HCT116 (cell line): ENCODE results near the gene PSG2.
"Not testable (repeated sequence)": the region's sequence is repeated elsewhere in the genome, so short reads cannot be mapped to it uniquely, and the experiment has no call there.

Experiments
- TF ChIP-seq, protein P1 (sequence below), 3 experiments: fragments of 200-600 bp in 1 of 3; sonication (generic) in 1 of 3; IDR thresholded peaks in 2 of 3; conservative IDR thresholded peaks in 1 of 3; 2 replicates each; pipeline ENCODE4 v1.5.1; 2012 to 2017; ENCODE audit warnings: low read depth in 2 of 3, low read length in 2 of 3, antibody characterized with exemption in 1 of 3, borderline replicate concordance in 1 of 3, control low read depth in 1 of 3, mild to moderate bottlenecking in 1 of 3, mixed read lengths in 1 of 3, mixed run types in 1 of 3, moderate library complexity in 1 of 3; ENCODE audit not compliant: insufficient read depth in 1 of 3
- TF ChIP-seq, protein P2 (sequence below): IDR thresholded peaks from 2 replicates; pipeline ENCODE4 v1.6.1; 2012; ENCODE audit warnings: low read depth

DNA sequence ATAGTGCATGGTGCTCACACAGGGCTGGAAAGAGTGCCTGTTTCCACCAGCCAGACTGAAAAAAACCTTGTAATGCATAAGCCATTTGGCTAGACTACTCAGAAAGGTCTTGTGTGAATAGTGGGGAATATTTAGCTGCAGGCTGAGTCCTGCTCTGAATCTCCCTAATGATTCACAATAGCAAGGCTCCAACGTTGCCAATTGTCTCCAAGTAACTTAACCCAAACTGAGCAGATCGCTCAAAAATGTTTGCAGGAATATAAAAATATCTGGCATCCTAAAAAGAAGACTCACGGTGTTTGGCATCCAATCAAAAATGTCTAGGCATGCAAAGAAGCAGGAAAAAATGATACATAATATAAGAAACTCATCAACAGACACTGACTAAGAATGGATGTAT, 44.8 kb upstream of the PSG2 start:
- TF ChIP-seq, protein P1, sequence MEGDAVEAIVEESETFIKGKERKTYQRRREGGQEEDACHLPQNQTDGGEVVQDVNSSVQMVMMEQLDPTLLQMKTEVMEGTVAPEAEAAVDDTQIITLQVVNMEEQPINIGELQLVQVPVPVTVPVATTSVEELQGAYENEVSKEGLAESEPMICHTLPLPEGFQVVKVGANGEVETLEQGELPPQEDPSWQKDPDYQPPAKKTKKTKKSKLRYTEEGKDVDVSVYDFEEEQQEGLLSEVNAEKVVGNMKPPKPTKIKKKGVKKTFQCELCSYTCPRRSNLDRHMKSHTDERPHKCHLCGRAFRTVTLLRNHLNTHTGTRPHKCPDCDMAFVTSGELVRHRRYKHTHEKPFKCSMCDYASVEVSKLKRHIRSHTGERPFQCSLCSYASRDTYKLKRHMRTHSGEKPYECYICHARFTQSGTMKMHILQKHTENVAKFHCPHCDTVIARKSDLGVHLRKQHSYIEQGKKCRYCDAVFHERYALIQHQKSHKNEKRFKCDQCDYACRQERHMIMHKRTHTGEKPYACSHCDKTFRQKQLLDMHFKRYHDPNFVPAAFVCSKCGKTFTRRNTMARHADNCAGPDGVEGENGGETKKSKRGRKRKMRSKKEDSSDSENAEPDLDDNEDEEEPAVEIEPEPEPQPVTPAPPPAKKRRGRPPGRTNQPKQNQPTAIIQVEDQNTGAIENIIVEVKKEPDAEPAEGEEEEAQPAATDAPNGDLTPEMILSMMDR (IDR thresholded peaks at IDR 0.05 in 2 of 3, conservative IDR thresholded peaks at IDR 0.05 in 1 of 3; ENCODE audit: borderline replicate concordance in 1 of 3, insufficient read depth in 1 of 3, low read depth in 2 of 3, low read length in 2 of 3) = not testable (repeated sequence)
- TF ChIP-seq, protein P2, sequence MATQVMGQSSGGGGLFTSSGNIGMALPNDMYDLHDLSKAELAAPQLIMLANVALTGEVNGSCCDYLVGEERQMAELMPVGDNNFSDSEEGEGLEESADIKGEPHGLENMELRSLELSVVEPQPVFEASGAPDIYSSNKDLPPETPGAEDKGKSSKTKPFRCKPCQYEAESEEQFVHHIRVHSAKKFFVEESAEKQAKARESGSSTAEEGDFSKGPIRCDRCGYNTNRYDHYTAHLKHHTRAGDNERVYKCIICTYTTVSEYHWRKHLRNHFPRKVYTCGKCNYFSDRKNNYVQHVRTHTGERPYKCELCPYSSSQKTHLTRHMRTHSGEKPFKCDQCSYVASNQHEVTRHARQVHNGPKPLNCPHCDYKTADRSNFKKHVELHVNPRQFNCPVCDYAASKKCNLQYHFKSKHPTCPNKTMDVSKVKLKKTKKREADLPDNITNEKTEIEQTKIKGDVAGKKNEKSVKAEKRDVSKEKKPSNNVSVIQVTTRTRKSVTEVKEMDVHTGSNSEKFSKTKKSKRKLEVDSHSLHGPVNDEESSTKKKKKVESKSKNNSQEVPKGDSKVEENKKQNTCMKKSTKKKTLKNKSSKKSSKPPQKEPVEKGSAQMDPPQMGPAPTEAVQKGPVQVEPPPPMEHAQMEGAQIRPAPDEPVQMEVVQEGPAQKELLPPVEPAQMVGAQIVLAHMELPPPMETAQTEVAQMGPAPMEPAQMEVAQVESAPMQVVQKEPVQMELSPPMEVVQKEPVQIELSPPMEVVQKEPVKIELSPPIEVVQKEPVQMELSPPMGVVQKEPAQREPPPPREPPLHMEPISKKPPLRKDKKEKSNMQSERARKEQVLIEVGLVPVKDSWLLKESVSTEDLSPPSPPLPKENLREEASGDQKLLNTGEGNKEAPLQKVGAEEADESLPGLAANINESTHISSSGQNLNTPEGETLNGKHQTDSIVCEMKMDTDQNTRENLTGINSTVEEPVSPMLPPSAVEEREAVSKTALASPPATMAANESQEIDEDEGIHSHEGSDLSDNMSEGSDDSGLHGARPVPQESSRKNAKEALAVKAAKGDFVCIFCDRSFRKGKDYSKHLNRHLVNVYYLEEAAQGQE = not testable (repeated sequence)
